GF-D8 (cell line): ENCODE results near the gene PLCG2.
"Not testable (repeated sequence)": the region's sequence is repeated elsewhere in the genome, so short reads cannot be mapped to it uniquely, and the experiment has no call there.

Experiments used
- DNase-seq: peaks from one replicate; lab custom pipeline; 2025; lab: John Stamatoyannopoulos, UW

PLCG2 gene

DNA sequence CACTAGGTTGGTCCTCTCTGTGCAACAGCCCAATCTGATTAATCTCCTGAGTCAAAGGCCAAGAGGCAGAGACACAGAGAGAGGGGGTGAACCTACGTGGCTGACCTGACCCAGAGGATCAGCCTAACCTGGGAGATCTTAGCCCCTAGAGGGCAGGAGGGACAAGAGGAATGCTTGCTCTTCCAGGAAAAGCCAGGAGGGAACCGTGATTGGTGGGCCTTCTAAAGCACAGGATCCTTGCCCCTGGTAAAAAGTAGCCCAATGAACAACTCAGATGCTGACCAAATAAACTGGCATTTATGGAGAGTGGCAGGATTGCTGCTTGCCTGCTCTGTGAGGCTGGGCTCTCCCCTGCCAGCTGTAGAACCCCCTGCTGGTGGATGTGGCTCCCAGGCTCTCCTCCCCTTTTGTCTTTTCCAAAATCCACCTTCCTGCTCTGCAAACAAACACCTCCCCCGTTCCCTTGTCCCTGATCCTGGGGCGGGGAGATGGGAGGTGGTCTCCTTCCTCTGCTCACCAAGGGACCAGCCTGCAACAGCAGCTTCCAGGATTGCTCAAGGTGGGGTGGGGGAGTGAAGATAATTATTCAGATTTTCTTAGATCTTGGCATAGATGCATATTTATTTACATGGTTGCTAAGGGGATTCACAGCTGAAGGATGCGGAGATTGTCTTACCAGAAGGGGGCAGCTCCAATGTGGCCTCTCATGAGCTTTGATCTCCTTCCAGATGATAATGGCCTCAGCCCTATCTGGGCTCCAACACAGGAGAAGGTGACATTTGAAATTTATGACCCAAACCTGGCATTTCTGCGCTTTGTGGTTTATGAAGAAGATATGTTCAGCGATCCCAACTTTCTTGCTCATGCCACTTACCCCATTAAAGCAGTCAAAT lies 160.3 kb downstream of the PLCG2 start:
- no peak for DNase-seq

DNA sequence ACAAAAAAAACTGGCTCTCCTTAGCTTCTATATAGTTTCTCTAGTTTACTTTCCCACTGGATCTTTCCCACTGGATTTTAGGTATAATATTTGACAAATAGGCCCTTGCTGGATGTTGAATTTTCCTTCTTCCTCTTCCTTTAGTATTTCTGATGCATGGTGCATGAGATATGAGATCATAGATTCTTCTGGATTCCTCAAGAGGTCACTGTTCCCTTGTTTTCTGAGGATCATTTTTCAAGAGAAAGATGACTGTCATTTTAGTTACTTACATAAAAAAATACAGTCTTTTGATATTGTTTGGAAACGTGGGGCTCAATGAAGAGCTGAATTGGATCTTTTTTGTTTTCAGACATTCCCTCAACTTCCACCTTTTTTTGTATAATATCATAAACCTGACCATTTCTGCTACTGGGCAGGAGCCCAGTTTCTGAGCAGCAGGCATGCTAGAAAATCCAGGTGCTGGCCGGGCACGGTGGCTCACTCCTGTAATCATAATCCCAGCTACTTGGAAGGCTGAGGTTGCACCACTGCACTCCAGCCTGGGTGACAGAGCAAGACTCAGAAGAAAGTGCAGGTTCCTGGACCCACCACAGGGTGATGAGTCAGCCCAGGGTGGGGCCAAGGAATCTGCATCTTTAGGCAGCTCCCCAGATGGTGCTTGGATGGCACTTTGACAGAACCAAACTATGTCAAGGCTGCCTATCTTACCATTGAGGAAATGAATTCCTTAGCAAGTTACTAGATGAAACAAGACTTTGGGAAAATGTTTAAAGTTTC lies 161.9 kb downstream of the PLCG2 start:
- DNase-seq, result no peak

DNA sequence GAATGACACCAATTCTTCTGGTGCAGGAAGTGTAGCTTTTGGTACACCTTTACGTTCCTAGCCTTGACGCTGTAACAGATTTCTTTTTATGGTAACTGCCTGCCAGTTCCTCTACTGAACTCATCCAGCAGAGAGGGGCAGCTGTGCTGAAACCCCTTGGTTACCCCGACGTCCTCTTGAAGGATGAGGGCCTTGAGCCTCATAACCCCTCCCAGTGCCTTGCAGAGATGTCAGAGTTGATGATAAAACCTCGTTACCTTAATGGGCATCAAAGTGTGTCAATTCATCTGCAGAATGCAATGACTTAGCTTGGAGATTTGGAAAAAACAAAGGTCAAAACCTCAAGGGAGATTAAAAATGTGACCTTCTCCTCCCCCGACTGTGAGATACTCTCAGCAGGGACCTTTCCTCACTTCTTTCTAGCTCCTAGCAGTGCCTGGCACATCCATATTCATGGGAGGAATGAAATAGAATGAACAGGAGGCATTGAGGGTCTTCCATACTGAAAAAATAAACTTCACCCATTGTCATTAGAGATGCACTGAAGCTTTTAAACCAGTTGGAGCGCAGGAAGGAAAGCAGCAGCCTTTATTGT lies 163.0 kb downstream of the PLCG2 start:
- no peak for DNase-seq

DNA sequence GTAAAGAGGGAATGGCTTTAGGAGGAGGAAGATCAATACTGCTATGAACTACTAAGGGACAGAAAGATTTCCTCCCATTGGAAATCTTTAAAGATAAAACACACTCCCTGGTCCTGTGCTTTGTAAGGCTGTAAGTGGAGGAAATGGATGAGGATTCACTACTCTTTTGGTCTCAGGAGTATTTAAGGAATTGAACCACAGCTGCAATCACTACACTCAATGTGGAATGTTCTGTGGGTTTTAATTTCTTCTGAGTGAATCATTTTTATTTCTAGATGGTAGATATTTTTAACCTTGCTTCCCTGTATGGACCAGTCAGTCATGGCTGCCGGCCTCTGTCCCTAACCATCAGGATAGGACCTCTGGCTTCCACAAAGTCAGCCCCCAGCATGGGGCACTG lies 166.6 kb downstream of the PLCG2 start:
- no peak for DNase-seq

DNA sequence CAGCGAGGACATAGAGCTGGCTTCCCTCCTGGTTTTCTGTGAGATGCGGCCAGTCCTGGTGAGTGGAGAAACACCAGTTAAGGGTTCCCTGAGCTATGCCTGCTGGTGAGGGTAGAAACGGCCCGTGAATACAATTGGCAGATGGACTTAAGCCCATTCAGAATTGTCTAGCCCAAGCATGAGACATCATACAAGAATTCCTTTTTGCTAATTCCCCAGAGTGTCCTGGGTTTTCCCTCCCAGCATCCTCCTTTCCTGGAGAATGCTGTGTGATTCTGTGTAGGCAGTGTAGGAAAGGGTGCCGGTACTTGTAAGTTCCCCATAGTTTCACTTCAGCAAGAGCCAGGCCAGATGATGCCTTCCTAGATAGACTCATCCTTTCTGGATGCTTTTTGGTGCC lies 167.1 kb downstream of the PLCG2 start:
- no peak for DNase-seq

DNA sequence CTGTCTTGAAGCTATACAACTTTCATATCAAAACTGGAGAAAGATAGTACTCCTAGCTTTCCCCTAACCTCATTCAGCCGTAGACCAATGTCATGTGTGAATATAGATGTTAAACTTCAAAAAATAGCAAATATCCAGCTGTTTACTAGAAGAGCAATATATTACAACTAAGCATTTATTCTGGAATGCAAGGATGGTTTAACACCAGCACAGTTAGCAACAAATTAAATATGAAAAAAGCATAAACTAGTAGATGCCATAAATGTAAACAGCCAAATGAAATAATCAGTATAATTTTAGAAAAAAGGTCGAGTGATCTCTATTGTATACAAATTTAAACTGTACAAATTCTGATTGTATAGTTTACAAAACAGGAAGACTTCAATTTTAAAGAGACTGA lies 172.5 kb downstream of the PLCG2 start:
- DNase-seq, result no peak

DNA sequence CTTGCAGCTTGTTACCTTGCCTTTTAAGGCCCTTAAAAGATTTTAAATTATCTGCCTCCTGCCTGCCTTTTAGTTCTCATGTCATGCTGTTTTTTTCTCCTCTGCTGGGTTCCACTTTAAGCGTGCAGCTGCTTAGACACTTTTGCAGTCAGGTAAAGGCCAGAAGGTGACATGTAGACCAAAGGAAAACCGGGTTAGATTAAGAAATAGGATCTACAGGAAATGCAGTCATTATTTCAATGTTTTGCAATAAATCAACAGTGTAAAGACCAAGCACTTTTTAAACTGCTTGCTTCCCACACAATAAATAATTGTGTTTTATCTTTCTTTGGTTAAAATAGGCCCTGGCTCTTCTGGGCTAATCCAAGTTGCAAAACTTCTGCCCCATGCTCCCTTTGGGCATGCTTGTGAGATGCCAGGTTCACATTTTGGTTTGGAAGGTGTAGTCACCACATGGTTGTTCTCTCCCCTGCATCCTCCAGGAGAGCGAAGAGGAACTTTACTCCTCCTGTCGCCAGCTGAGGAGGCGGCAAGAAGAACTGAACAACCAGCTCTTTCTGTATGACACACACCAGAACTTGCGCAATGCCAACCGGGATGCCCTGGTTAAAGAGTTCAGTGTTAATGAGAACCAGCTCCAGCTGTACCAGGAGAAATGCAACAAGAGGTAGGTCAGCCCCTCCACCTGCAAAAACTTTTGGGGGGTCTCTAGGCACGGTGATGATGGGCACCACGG lies 177.3 kb downstream of the PLCG2 start:
- no peak for DNase-seq

DNA sequence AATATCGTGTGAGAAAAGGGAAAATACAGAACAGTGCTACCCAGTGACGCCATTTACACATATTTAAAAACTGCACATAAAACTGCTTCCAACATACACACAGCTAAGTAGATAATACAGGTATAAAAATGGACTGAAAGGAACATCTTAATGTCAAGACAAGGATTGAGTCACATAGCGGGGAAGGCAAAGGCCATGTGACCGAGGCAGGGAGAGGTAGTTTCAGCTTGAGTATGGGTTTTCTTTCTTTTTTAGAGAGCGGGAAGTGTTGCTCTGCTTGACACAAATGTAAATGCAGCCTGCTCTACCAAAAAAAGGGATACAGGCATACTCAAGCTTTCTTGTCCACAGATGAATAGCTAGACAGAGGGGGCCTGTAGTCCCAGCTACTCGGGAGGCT lies 185.7 kb downstream of the PLCG2 start:
- DNase-seq, result no peak

DNA sequence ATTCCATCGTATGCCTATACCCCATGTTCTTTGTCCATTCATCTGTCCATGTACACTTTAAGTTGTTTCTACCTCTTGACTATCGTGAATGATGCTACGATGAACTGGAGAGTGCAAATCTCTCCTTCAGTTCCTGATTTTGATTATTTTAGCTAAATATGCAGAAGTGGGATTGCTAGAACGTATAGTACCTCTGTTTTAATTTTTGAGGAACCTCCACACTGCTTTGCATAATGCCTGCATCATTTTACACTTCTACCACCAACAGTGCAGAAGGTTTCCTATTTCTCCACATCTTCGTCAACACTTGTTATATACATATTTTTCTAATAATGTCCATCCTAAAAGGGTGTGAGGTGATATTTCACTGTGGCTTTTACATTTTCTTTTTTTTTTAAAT lies 188.3 kb downstream of the PLCG2 start:
- DNase-seq, result no peak

DNA sequence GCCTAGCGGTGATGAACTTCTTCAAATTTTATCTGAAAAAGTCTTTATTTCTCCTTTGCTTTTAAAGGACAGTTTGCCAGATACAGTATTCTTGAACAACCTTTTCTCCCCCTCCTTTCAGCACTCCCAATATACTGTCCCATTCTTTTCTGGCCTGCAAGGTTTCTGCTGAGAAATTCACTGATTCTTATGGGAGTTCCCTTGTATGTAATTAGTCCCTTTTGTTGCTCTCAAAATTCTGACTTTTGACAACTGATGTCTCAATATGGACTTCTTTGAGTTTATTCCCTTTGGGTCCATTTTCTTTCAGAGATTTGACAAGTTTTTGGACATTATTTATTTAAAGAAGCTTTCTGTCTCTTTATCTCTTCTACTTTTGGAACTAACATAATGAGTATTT lies 192.8 kb downstream of the PLCG2 start:
- DNase-seq, result no peak

DNA sequence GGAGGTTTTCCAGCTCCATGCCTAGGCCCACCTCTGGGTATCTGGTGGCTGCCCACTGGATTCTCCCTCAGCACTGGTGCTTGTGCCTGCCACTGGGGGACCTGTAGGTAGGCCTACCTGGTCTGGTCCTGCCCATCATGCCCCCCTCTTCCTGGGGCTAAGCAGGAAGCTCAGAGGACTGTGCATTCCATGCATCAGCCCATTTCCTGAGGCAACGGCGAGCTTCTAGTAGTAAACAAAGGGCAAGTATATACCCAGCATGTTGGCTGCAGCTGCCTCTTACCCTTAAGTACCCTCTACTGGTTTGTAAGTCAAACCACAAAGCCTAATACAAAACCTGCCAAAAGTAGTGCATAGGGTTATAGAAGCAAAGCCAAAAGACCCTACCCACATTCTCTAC lies 194.6 kb downstream of the PLCG2 start:
- no peak for DNase-seq

DNA sequence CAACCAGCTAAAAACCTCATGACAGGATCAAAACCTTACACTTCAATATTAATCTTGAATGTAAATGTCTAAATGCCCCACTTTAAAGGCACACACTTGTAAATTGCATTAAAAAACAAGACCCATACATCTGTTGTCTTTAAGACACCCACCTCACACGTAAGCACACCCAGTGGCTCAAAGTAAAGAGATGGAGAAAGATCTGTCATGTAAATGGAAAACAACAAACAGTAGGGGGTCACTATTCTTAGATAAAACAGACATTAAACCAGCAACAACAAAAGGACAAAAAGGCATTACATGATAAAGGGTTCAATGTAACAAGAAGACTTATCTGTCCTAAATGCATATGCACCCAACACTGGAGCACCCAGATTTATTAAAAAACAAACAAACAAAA lies 196.5 kb downstream of the PLCG2 start:
- DNase-seq, result no peak

DNA sequence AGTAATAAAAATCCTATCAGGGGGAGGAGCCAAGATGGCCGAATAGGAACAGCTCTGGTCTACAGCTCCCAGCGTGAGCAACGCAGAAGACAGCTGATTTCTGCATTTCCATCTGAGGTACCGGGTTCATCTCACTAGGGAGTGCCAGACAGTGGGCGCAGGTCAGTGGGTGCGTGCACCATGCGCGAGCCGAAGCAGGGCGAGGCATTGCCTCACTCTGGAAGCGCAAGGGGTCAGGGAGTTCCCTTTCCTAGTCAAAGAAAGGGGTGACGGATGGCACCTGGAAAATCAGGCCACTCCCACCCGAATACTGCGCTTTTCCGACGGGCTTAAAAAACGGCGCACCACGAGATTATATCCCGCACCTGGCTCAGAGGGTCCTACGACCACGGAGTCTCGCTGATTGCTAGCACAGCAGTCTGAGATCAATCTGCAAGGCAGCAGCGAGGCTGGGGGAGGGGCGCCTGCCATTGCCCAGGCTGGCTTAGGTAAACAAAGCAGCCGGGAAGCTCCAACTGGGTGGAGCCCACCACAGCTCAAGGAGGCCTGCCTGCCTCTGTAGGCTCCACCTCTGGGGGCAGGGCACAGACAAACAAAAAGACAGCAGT lies 198.3 kb downstream of the PLCG2 start:
- not testable (repeated sequence) for DNase-seq

DNA sequence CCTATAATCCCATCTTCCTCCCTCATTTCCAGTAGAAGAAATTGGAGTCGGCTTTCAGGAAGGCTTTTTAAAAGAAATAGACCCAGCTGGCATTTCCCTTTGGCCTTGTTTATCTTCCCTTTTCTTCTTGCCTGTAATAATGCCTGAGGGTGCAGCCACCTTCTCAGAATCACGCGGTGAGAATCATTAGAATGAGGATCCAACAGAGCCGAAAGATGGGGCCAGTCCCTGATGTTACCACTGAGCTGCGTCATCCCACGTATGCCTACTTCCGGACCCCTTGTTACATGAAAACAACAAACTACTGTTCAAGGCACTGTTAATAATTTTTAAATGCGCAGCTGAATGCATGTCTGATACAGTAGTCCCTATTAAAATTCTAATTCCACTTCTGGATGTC lies 208.0 kb downstream of the PLCG2 start:
- DNase-seq, result no peak

DNA sequence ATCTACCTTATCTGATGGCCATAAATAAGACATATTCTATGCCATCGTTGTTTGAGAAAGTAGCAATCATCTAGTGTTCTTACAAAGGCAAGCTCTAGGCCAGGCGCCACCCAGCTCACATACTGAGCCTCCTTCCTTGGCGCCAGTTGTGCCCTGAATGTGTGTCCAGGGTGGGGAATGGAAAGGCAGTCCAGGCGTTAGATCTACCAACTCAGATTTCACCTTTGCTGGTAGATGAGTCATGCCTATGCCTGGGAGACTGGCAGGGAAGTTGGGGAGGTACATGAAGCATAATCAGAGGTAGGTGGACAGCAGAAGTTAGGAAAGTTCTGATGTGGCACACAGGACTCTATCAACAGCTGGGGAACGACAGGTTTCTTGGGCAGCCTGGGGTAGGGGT lies 208.6 kb downstream of the PLCG2 start:
- no peak for DNase-seq

DNA sequence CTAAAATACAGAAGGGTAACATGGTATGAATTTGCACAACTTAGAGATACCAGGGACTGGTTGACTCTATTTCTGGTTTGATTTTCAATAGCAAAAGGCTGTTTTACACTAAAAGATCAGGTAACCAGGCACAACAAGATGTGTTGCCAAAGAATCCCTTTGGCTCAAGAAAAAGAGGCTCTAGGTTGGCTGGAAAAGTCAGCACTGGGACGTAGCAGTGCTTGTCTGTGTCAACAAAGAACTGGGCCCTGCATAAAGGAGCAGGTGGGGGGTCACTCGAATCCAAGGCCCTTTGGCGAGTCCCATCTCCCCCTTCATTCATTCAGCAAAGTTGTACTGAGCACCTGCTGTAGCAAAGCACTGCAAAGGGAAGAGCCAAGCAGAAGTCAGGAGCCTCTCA lies 213.8 kb downstream of the PLCG2 start:
- DNase-seq, result no peak

DNA sequence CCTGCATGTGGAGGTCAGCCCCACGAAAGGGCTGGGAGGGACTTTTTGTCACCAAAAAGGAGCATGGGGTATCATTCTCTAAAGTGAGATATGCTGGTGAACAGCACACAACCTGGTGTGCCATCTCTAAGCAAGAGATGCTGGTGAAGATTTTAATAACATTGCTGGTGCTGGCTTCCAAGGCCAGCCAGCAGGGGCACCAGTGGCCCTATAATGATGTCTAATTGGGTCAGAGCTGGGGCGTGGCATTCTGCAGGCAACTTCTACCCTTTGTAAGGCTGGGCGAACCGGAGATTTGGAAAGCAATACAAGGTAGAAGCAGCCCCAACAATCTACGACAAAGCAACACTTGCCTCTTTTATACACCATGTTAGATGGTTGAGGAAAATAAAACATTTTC lies 215.4 kb downstream of the PLCG2 start:
- no peak for DNase-seq

DNA sequence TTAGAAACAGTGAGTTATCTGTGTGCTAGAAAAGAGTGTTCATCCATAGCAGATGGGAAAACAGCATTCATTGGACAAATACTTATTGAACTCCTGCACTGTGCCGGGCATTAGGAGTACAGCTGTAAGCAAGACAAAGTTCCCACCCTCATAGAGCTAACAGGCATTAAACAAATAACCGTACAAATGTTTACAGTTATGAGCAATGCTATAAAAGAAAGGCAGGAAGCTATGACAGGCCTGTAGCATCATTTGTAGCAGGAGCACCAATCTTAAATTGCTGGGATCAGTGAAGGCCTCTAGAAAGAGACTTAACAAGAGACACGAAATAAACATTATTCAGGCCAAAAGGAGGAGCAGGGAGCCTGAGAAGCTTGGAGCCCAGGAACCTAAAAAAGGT lies 216.6 kb downstream of the PLCG2 start:
- no peak for DNase-seq

DNA sequence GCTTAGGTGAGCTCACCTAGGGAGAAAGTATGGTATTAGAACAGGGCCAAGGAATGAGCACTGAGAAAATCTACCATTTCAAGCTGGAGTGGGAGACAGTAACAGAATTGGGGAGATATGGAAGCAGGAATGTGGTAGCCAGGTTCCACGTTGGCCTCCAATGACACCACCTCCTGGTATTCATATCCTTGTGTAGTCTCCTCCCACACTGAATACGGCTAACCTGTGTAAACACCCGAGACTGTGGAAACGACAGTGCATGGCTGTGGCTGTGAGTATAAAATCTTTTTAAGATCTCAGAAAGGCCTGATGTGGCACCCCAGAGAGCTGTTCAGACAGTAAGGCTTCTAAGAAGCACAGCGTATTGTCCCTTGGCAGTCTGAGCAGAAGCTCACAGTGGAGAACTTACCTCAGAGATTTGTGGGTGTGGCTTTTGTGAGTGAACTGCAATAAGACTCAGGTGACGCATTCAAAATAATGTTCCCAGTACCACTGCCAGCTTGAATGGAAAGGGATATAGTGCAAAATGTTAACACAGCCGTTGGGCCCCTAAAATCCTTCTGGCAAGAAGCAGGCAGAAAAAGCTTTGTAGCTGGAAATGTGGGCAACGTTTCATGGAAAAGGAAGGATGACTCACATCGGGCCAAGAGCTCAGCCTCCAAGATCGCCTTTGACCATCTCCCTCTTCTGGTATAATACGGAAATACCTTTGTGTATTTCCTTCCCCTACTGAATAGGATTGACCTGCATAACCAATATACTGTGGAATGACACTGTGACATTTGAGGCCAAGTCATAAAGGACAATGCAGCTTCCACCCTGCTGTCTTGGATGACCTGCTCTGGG lies 217.8 kb downstream of the PLCG2 start:
- peak; percentile 12 for DNase-seq

DNA sequence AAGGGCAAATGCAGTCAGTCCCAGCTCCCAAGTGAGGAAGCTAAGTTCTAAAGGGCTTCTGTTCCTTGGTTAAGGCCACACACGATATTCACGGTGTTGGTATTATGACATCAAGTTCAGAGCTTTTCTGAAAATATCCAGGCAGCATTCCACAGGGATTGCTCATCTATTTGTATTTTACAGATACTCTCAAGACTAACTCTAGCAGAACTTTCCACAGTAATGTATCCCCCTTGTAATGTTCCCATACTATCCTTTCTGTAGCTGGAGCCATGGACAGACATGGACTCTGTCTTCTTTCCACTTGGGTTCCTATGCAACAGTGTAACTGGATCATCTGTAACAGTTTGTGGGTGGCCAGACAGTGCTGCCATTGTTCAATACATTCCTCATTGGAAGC lies 218.6 kb downstream of the PLCG2 start:
- no peak for DNase-seq

DNA sequence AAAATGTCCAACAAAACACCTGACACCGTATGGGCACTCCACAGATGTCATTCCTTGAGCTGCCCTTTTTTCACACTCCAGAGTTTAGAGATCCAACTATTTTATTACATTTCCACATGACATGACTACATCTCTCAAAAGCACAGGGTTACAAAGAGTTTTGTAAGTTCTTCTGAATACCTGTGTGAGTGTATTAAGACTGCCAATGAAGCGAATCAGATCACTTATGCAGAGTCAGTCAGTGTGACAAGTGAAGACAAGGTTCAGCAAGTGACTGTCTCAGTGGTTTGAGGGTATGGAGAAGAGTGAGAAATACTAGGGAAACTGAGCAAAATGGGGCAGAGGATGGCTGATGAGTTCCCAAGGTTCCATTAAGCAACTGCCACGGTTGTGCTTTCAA lies 223.7 kb downstream of the PLCG2 start:
- DNase-seq, result no peak
